LNCAP (cell line): ENCODE measurements around the gene FKBP1A.

Experiments
- TF ChIP-seq, protein P1 (sequence below): fragments of 450-650 bp; IDR thresholded peaks from 2 replicates; pipeline ENCODE4 v1.5.1; 2017; ENCODE audit warnings: mild to moderate bottlenecking

FKBP1A gene

DNA sequence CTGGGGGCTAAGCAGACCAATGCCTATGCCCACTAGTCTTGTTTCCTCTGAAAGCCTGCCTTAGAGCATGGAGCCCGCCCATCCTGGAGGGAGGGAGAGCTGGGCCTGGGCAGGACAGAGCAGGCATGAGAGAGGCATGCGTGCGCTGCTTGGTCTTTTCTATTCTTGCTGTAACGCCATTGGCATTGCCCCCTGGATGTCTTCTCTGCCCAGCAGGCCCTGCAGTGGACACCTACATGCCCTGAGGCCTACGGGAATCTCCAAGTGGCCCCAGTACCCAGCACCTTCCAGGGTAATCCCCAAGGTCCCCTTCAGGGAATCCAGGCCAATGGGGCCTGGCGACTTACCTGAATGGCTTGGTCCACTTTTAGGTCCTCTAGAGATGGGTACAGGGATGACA, 72.8 kb downstream of the FKBP1A start:
- TF ChIP-seq, protein P1, sequence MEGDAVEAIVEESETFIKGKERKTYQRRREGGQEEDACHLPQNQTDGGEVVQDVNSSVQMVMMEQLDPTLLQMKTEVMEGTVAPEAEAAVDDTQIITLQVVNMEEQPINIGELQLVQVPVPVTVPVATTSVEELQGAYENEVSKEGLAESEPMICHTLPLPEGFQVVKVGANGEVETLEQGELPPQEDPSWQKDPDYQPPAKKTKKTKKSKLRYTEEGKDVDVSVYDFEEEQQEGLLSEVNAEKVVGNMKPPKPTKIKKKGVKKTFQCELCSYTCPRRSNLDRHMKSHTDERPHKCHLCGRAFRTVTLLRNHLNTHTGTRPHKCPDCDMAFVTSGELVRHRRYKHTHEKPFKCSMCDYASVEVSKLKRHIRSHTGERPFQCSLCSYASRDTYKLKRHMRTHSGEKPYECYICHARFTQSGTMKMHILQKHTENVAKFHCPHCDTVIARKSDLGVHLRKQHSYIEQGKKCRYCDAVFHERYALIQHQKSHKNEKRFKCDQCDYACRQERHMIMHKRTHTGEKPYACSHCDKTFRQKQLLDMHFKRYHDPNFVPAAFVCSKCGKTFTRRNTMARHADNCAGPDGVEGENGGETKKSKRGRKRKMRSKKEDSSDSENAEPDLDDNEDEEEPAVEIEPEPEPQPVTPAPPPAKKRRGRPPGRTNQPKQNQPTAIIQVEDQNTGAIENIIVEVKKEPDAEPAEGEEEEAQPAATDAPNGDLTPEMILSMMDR = no peak

DNA sequence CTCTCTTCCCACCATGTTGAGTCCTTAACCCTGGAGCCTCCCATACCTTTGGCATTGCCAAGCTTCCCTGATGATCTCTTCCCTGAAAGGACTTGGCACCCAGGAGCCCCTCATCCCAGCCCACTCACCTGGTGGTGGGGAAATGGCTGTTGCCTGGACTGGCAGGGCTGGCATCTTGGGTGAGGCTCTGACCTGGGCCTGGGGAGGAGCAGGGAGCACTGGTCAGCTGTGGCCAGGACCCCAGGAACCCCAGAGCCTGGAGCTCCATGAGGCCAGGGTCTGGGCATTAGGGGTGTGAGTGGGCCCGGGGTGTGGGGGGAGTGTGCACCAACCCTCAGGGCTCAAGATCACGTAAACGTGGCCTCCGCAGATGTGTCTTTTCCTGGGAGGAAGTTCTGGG, 73.4 kb downstream of the FKBP1A start:
- TF ChIP-seq, protein P1 = no peak

DNA sequence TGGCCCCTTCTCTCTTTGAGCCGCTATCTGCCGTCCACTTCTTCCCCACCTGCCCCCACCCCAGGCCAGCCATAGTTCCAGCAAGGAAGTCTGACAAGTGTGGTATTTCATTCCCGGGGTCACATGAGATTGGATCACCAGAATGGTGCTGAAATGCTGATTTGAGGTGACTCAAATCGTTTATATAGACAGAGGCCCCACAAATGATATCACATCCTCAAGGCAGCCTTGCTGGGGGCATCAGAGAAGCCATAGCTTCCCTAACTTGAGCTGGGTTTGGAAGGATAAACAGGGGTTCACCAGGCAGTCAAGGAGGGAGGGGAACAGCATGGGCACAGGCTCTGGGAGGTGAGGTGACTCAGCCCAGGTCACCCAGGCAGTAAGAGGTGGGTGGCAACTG, 73.8 kb downstream of the FKBP1A start:
- TF ChIP-seq, protein P1 = no peak
